Stimulated activated CD4-positive, alpha-beta T cell treated with anti-CD3 and anti-CD28 coated beads, Interleukin-1b, Interleukin-23, amount 100 ng/mL, for 1 hour (primary cell): ENCODE data around the gene EVA1A.

Experiments
- DNase-seq, 2 donors: peaks; one replicate each; pipeline ENCODE4 v3.0.0-alpha.2; 2020; ENCODE audit warnings: low read depth in 2 of 2

EVA1A gene, protein sequence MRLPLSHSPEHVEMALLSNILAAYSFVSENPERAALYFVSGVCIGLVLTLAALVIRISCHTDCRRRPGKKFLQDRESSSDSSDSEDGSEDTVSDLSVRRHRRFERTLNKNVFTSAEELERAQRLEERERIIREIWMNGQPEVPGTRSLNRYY

DNA sequence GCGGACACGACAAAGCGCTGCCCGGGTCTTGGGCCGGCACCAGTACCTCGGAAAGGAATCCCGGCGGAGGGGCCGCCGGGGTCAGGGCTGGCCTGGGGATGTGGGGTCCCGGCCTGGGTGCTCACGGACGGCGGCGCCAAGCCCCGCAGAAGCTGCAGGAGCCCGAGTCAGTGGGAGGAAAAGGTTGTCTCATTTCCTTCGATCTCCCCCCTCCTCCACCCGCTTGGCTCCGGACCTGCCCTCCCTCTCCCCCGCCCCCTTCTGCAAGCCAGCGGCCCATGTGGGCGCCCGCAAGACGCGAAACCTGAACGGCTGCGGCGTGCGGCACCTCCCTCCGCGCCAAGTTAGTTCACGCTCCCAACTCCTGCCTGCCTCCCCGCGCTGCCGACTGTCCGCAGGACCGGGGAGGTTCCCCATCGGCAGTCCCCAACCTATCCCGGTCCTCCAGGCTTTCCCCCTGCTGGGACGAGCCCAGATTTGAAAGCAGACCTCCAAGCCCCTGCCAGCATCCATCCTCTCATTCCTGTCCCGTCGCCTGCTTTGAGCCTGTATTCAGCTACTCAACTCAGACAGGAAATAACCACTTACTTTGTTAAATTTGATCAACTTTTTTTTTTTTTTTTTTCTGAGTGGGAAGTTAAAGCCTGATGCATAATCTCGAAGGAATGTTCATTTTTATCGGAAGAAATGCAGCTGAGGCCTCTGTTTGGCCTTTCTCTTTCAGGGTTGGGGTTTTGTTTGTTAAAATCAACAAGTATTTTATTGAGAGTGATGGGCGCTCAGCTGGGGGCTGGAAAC lies at the start of gene EVA1A:
TSS of gene EVA1A (minus strand) at position 172 of the 798 bp plus-strand sequence. CDS start 42,799 bp downstream, outside the sequence.
- DNase-seq: no peak

DNA sequence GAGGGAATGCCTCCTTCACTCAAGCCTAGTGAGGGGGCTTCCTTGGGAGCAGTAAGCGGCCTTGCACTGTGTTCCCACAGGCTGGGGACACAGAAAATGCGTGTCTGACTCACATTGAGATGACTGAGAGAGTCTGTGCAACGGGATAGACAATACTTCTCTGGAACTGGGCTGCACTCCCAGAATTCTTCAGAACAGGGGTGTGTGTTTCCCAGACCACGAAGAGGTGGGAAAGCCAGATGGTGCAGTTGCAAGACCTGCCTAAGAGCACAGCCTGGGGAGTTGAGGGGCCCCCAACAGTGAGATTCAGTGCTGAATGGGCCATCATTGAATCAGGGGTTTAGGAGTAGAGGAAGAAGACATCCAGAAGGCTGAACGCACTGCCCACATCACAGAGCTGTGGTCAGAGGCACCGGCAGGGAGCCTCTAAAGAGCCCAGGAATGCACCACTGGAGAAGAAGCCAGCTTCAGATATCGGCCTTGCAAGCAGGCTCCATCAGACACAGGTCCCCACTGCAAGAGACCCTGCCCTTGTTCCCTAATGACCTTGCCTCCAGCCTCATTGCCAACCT lies 49.3 kb upstream of the EVA1A start:
- no peak for DNase-seq

DNA sequence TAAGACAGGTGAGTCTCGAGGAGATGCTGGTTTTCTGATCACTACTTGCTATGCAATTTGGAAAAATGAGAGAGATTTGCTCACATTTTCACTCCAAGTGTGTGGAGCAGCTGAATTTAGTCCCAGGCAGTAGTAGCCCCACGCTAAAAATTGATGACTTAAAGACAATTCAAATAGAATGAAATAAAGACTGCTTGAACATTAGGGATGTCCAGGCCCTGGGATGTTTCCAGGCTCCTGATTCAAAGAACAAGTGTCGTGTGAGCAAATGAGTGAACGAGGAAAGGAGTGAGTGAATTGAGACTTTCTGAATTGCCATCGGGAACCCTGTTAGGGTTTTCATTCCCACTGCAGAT lies 48.6 kb upstream of the EVA1A start:
- no peak for DNase-seq

DNA sequence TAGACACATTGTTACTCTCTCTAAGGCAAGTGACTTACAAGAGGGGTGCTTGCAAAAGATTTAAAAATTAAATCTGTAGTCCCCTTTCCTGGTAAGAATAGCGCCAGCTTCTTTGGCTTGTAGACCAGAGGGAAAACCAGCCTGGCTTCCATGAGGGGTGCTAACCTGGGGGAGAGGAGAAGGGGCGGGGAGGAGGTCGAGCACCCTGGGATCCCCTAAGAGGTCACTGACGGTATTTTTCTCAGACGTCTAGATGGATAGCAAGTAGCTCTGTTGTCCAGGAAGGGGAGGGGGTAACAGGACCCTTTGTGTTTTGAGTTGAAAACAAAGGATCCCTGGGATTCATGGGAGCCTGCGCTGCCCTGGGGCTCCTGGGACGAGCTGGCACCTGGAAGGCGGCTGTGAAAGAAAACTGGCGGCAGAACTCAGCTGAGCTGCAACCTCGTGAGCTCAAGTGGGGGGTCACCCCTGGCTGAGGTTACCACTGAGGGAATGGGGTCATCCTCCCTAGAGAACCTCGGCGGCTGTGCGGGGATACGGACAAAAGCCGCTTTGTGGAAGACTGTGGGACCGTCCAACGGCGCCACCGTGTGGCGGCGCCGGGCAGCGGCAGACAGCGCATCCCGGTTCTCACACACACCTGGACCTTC lies 48.1 kb upstream of the EVA1A start:
- peak; percentile 5 to 24 for DNase-seq

DNA sequence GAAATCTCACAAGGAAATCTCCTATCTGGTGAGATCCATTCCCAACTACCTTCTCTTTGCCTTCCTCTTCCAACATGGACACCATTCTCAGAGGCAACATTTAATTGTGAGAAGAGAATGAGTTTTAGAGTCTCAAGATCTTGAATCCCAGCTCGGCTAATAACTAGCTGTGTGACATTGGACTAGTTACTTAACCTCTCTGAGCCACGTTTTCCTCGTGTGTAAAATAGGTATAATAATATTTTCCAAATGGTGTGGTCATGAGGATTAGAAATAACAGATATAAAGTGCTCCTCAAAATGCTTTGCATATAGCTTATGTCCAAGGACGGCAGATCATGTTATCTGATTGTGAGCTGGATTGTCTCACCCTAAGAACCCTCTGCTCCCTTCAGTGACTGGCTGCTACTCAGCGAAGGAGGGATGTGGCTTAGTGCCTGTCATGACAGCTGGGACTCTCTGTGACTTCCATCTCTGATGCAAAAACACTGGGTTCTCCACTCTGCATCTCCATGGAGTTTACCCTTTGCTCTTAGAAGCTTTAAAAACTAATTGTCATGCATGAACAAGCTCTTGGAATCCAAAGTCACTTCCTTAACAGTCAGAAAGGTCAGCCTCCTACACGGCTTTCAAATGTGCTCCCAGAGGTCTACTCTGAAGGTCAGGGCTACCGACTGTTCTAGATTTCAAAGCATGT lies 47.4 kb upstream of the EVA1A start:
- no peak for DNase-seq

DNA sequence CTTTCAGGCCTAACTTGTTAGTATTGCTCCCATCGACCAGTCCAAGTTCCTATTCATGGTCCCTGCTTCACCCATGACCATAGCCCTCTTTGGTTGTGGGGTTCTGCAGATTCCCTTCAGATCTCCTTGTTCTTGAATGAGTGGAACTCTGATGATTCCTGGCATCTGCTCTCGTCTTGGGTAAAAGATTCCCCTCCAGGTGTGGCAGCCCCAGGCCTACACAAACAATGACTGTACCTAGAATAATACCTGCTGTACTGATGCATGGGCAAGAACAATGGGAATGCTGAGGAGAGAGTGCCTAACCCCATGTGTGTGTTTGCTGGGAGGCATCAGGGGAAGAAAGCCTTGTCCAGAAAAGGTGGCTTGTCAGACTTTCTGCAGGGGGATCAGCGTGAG lies 46.7 kb upstream of the EVA1A start:
- DNase-seq: no peak

DNA sequence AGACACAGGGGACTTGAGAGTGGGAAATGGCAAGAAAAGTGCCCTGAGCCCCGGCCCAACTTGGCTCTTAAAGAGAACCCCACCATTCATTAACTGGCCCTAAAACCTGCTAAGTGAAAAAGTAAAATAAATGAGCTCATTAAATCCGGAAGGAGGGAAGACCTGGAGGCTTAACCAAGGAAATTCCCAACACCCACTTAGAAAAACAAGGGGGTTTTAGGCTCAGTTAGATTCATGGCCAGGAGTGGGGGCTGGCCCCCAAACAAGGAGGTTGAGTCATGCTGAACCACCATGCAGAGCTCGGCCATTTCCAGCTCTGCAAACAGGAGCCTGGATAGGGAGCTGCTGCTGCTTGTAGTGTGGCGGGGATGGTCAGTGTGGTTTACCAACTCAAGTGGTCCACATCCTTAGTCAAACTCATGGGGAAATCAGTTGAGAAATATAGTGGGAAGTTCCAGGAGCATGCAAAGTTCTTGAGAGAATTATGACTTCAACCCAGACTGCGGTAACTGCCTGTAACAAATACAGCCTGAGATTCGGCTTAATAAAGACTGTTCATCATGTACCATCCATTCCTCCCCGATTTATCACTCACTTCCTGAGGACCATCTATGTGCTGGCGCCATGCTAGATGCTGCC lies 46.1 kb upstream of the EVA1A start:
- DNase-seq: no peak

DNA sequence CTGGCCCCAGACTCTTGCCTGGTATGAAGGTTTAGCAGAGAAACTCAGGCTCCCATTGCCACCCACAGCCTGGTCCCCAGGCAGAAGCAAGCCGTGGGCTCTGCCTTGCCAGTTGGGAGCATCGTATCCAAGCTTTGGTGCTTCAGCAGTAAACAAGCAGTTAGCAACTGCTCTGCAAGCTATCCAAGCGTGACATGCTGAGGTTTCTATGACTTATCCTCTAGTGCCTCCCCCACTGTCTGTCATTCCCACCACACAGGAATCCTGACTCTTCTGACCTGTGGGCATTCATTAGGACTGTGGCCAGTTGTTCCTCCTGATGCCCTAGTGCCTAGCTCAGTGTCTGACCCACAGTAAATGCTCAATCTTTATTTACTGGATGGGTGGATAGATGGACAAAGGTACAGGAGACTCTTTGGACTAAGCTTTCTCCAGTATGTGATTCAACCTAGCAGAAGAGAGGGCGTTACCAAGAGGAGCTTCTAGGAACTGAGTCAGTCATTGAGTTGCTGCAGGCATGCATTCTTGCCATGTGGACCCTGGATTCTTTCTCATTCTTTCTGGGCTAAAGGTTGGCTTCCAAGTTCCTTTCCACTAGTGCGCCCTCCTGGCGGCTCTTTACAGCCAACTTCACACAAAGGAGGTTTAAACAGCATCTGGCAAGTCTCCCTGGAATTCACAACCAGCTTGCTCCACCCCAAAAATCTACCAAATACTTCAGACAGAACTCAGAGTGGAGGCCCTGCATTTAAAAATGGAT lies 45.2 kb upstream of the EVA1A start:
- DNase-seq: no peak

DNA sequence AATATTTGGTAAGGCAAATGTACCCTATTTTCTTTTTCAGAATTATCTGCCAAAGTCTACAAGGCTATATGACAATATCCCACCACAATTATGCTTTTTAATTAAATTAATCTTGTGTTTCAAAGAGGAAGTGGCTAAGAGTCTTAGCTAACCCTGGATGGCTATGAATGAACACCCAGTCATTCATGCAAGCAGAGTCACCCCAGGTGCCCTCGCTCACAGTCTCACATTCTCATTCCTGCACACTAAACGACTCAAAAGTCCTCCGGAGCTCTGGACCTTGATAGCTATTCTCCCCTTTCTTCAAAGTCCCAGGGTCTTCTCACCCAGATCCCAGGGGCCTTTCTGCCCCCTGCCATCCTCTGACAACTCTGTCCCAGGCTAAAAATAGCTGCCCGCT lies 43.7 kb upstream of the EVA1A start:
- no peak for DNase-seq

DNA sequence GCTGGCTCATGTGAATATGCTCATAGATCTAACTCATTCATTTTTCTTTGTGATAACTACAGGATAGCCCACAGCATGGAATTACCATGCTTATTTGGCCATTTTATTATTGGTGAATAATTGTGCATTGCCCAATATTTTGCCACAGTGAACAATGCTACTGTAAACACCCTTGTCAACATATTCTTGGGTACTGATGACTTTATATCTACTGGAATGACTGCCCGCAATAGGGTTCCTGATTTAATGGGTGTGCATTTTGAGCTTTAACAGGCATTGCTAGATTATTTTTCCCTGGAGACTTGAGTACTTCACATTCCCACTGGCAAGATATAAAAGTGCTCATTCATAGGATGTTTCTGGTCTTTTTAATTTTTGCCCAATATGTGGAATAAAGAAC lies 42.7 kb upstream of the EVA1A start:
- no peak for DNase-seq

DNA sequence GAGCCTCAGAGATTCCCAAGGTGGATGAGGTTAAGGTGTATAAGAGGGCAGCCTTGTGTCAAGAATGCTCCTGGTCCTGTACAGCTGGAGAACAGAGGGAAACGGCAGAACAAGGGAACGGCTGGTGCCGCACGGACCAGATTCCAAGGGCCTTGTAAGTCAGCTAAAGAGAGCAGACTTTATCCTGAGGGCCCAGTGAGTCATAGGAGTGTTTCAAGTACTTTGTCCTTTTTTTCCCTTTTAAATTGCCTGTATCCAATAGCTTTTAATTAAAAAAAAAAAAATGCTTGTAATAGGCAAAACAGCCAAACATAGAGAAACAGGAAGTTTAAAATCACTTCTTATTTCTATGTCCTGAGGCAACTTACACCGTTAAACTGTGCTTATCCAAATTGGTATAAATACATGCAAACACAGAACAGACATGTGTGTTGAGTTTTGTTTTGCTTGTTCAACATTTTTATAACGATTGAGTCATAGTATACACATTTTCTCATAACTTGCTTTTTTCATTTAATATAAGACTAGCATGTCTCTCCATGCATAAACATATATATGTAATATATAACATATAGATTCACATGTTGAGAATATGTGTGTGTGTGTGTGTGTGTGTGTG lies 42.1 kb upstream of the EVA1A start:
- no peak for DNase-seq

DNA sequence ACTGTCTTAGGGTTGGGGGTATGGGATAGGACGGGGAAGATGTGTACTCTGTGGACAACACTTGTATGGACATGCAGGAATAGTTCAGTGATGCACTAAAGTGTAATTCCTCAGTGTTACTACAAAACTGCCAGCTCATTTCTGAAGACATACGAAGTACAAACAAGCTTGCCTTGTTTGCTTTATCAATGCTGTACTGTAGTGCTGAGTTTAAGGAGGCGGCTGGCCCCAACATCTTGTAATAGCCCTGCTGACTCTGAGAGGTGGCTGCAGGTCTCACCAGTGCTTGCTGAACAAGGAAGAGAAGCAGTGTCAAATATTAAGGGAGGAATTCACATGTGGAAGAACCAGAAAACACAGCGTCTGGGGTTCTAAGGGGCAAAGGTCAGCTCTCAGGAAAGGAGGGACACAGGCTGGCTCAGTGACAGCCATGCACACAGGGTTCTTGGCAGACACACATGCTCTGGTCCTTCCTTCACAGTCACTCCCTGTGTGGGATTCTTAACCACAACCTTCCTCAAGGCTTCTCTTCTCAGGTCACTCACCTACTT lies 39.8 kb upstream of the EVA1A start:
- DNase-seq: no peak

DNA sequence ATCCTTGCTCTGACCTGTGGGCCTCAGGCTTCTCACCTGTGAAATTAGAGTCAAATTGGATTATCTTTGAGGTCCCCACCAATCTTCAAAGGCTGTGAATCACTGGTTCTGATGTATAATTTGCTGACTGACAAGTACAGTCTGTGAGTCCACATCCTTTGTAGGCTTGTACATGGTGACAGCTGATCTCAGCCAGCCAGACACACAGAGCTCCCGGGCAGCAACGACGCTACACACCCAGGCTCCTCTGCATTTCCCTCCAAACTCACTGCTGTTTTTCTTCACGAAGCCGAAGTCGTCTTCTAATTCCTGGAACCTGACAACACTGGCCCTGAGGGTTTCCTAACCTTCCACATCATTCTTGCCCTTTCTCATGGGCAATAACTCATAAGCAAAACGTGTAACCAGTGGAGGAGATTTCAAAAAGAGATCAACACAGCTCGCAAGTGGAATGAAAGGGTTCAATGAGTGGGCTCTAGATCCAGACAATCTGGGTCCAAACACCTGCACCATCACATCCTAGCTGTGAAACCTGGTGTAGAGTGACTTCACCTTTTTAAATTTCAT lies 37.9 kb upstream of the EVA1A start:
- no peak for DNase-seq

DNA sequence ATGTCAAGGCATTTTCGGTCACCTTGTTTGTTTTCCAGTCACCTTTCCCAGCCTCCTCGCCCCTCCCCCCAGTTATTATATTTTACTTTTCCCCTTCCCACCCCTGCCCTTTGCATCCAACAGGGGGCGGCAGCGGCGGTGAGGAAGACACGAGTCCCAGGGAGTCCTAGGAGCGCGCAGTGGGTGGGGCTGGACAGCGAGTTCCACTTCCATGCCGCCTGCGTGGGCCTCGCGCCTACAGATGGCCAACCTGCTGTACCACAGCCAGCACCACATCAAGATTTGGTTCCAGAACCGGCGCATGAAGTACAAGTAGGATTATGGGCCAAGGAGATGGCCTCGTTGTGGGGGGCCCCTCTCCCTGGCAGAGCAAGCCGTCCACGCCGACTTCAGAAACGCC lies 37.2 kb upstream of the EVA1A start:
- DNase-seq: no peak

DNA sequence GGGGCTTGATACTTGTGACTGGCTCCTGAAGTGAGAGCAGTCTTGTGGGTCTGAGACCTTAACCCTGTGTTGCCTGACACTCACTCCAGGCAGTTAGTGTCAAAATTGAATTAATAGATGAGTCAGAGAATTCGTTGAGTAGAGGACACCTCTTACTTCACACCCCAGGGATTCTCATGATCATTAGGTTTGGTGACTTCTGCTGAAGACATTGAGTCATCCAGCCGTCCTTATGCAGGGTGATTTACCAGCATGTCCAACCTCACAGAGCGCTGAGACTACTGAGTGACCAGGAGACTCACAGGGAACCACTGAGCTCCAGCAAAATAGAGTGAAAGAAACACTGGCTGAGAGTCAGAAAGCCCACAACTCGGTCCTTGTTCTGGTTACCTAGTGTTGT lies 36.0 kb upstream of the EVA1A start:
- no peak for DNase-seq

DNA sequence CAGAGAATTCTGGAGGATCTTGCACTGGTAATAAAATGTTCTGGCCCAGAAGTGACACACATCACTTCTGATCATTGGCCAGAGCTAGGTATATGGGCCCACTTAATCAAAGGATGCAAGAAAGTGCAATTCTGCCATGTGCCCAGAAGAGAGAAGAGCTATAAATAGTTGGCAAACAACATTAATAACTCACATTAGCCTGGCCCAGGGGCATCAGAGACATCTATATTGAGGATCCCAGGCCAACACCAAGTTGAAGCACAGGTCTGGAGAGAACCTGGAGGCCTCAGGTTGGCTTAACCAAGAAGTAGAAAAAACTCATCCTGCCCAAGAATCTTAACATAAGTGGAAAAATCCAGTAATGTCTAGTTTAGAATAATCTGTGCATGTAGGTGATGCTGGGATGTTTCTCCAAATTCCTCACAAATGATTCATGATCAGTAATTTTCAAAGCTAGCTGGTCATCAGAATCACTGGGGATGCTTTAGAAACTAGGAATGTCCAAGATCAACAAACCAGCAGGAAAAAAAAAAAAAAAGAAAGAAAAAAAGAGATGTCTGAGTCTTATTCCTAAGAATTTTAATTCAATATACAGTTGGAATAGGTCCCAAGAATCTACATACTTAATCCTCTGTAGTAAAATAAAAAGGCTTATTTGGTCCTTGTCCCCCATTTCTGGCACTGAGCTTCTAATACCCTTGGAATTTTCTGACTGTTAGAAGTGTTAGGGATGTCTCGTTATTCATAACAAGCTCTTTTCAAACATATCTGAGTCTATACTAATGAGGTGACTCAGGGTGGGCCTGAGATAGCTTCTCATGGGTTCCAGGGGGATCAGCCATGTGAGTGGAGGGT lies 35.0 kb upstream of the EVA1A start:
- DNase-seq: no peak

DNA sequence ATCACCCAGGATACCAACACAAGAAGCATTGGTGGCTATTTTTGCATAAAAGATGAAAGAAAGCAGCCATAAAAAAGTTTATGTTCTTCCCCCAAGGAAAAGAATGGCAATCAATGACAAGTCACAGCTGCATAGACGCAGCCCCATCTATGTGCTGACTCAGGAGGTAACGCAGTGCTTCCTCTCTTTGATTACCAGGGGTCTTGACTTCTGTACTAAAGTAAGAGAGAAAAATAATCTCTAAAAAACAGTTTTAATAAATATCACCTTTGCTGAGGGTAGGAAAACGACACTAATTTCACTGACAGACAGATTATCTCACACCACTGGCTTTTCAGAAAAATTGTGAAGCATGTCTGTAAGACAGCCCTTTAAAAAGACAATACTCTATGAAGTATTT lies 33.9 kb upstream of the EVA1A start:
- no peak for DNase-seq

DNA sequence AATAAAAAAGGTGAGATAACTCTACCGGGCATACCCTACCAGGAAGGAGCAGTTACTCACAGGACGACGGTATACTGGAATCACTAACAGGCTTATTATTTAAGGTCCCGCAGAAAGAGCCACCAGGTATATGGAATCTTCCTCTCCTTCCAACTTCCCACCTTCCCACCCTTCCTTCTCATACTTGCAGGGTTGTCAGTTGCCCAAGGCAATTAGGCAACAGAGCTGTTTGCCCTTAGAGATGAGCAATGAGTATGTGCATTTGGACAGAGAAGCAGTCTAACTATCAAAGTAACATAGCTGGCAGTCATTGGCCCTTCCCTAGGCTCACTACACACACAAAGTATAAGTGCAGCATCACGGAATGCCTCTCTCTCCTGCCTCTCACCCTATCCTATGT lies 32.1 kb upstream of the EVA1A start:
- DNase-seq: no peak

DNA sequence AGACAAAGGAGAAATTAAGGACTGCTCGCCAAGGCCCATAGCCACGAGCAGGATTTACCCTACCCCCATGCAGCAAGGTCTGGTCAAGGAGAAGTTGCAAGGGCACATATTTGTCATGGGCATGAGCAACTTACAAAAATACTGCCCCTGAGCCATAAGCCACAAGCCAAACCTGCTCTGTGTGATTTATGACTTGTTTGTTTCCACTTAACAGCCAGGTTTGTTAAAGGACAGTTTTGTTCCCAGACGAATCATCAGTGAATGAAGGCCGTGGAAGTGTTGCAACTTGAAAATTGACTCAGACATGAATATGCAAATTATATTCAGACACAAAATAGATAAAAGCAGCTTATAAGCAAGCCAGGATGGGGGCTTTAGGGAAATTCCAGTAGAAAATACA lies 31.3 kb upstream of the EVA1A start:
- DNase-seq: no peak
